SJSA1 (cell line): ENCODE results near the gene SAPCD1. TPM values are rescaled to one million over a fixed set of nuclear protein-coding genes. Genes with fewer than 3 reads are reported as not detected.

Experiments
- DNase-seq, 2 experiments: peaks; one replicate each; pipeline ENCODE4 v3.0.0-alpha.2; 2015 to 2020; ENCODE audit warnings: low spot score in 2 of 2, low read depth in 1 of 2
- H3K27ac ChIP-seq: fragments of 250-450 bp; sonication (Bioruptor Pico); 2 replicates; pipeline ENCODE4 v1.5.1; 2020; ENCODE audit warnings: mild to moderate bottlenecking, moderate library complexity
- H3K27me3 ChIP-seq: fragments of 250-450 bp; sonication (Bioruptor Pico); replicated peaks from 2 replicates; pipeline ENCODE4 v1.5.1; 2020; ENCODE audit warnings: mild to moderate bottlenecking, moderate library complexity
- H3K36me3 ChIP-seq: fragments of 250-450 bp; sonication (Bioruptor Pico); 2 replicates; pipeline ENCODE4 v1.5.1; 2020; ENCODE audit warnings: mild to moderate bottlenecking
- H3K4me1 ChIP-seq: fragments of 250-450 bp; sonication (Bioruptor Pico); replicated peaks from 2 replicates; pipeline ENCODE4 v1.6.1; 2021; ENCODE audit warnings: mild to moderate bottlenecking
- H3K4me3 ChIP-seq: fragments of 250-450 bp; sonication (Bioruptor Pico); 2 replicates; pipeline ENCODE4 v1.5.1; 2020; ENCODE audit warnings: mild to moderate bottlenecking
- H3K9me3 ChIP-seq: fragments of 250-450 bp; sonication (Bioruptor Pico); replicated peaks from 2 replicates; pipeline ENCODE4 v1.5.1; 2020; ENCODE audit warnings: mild to moderate bottlenecking
- total RNA-seq: library from RNA; depleted of rRNA; stranded (reverse); fragments of >200 nt; shearing (Covaris generic); gene quantifications from 2 replicates; pipeline ENCODE4 v1.2.3, GENCODE V29; 2014

The SAPCD1 gene
- total RNA-seq, 1 experiment from 2014 or later, result 1.4 TPM

DNA sequence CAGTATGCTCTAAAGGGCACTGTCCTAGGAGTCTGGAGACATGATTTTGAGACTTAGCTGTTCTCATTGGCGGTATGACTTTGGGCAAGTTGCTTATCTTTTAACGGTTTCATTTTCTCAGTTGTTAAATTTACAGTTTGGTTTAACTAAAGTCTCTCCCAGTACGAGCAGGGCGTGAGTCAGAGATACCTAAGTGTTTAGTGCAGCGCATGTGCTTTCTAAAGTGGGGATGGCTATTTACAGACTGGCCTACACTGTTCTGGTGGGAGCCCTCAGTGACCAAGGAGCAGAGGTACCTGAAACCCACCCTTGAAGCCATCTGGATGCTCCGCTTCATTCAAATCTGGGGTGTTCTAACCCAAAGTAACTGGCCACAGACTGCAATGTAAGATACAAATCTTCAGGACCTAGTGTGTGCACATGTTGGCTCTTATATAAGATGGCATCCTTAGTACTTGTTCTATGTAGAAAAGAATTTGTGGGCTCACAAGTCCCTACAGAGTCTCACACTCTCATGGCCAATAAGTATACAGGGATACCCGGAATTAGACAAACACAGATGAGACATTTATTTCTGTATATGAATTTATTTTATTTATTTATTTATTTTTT, 11.9 kb upstream of the SAPCD1 start:
- Histone ChIP-seq H3K36me3 (peaks cover 25% of the 10 kb centered on the region), H3K9me3 (no peaks in the 10 kb centered on the region), H3K4me3 (no peak overlapping the region), H3K27ac (peak overlapping the region; percentile 52), H3K27me3 (no peaks in the 10 kb centered on the region), H3K4me1 (peaks cover 63% of the 10 kb centered on the region)
- DNase-seq, result peak in 1 of 2 experiments; percentile 61

DNA sequence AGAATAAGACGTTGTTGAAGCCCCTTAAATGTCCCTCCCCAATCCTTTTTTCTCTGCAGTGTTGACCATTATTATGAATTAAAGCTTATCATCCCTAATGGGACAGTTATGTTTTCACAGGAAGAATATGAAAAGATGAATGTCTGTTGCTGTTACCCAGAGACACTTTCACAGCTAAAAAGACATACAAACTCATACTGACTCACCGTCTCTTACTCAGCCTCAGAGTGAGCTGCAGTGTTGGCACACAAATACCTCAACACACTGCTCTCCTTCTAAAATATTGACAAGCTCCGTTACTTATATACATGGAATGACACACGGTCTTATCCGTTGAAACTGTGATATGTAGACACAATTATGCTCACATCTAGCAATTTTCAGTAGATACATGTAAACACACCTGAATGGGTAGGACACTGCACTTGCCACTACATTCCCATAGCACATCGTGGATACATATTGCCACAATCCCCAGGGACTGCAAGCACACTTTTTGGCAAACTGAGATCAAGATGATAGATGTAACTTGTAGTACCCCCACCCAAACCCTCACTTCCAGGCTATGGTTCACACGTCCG, 9.6 kb upstream of the SAPCD1 start:
- DNase-seq, result peak in 1 of 2 experiments; percentile 54
- peak overlapping the region; percentile 55 for H3K27ac ChIP-seq
- H3K9me3 ChIP-seq, result no peaks in the 10 kb centered on the region
- H3K4me3 ChIP-seq, result no peak overlapping the region
- H3K36me3 ChIP-seq, result peaks cover 11% of the 10 kb centered on the region
- H3K4me1 ChIP-seq, result peaks cover 47% of the 10 kb centered on the region
- no peaks in the 10 kb centered on the region for H3K27me3 ChIP-seq

DNA sequence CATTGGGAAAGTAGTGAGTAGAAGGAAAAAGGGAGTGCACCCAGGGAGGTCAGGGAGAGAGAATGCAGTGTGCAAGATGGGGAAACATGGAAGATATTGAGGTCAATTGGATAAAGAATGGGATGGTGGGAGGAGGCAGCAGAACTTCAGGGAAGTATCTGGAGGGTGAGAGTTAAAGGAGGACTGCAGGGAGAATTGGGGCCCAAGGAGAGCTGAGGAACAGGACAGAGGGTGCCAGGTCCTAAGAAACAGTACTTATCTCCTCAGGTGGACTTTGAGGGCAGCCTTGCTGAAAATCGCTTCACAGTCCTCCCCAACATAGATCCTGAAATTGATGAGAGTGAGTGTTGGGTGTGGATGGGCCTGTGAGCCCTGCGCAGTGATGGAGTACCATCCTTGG, 4.2 kb upstream of the SAPCD1 start:
- Histone ChIP-seq H3K36me3 (peaks cover 6% of the 10 kb centered on the region), H3K27ac (no peak overlapping the region), H3K4me1 (peaks cover 5% of the 10 kb centered on the region), H3K27me3 (no peaks in the 10 kb centered on the region), H3K9me3 (no peaks in the 10 kb centered on the region), H3K4me3 (no peak overlapping the region)
- no peak for DNase-seq

DNA sequence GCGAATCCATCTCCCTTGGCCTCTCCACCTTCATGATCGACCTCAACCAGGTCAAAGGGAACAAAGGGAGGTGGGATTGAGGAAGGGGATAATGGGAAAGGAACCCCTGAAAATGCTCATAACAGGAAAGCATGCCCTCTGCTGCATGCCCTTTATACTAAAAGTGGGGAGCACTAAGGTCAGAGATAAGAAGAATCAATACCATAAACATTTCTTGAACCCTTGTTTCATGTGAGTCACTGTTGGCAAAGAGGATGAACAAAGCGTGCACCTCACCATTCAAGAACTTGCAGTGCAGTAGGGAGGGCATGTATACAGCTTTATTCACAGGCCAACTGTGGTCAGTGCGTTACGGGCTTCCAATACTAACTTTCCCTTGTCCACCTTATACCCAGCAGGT, 1.7 kb upstream of the SAPCD1 start:
- Histone ChIP-seq H3K27ac (no peak overlapping the region), H3K4me3 (no peak overlapping the region), H3K27me3 (no peaks in the 10 kb centered on the region), H3K36me3 (peaks cover 5% of the 10 kb centered on the region; the same call in 1 of the 2 replicates), H3K4me1 (peaks cover 10% of the 10 kb centered on the region), H3K9me3 (no peaks in the 10 kb centered on the region)
- DNase-seq, result no peak

DNA sequence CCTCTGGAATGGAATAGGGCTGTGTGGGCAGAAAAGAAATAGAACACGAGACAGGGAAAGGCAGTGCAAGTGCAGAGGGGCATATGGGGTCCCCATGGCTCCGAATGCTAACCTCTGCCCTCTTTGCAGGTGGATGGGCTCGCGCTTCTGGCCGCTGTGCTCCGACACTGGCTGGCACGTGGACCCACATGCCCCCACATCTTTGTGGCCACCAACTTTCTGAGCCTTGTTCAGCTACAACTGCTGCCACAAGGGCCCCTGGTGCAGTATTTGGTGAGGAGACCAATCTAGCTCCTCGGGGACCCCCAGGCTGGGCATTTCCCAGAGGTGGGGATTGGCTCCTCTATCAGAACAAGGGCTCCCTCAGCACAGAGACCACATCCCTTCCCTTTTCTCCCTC, 1.1 kb upstream of the SAPCD1 start:
- no peak overlapping the region for H3K27ac ChIP-seq
- no peak for DNase-seq

DNA sequence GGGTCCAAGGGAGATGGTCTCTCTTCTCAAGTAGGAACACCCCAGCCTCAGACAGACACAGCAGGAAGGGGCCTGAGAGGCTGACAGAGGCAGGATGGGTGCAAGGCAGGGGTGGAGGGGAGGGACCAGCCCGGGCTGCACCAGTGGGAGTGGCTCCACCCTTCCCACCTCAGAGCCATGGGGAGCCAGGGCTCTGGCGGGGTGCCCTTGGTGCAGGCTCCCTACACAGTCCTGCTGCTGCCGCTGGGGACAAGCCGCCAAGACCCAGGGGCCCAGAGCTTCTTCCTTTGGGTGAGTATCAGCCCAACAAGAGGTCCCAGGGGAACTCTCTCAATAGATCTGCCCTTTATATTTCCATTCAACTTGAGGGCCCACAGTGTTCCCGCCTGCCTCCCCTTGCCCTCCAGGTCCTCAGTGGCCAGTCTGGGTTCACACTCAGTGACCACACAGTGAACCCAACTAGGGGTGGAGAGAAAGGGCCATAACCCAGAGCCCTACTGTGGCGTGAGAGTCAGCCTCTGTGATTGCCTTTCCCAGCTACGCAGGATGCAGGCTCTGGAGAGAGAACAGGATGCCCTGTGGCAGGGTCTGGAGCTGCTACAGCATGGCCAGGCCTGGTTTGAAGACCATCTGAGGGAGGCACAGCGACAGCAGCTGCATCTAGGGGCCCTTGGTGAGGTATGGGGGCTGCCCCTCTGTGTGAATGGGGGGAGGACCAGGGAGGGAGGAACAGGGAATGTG, 592 bp downstream of the SAPCD1 start:
- Histone ChIP-seq H3K4me1 (peaks cover 10% of the 10 kb centered on the region), H3K27me3 (no peaks in the 10 kb centered on the region), H3K9me3 (no peaks in the 10 kb centered on the region), H3K27ac (no peak overlapping the region), H3K4me3 (no peak overlapping the region), H3K36me3 (peaks cover 5% of the 10 kb centered on the region; the same call in 1 of the 2 replicates)
- DNase-seq, result peak in 1 of 2 experiments; percentile 18

More for the DNA sequence above, 1.1 kb upstream of the SAPCD1 start:
- Histone ChIP-seq H3K4me1 (peaks cover 10% of the 10 kb centered on the region), H3K9me3 (no peaks in the 10 kb centered on the region), H3K36me3 (peaks cover 5% of the 10 kb centered on the region; the same call in 1 of the 2 replicates), H3K27me3 (no peaks in the 10 kb centered on the region), H3K4me3 (no peak overlapping the region)

DNA sequence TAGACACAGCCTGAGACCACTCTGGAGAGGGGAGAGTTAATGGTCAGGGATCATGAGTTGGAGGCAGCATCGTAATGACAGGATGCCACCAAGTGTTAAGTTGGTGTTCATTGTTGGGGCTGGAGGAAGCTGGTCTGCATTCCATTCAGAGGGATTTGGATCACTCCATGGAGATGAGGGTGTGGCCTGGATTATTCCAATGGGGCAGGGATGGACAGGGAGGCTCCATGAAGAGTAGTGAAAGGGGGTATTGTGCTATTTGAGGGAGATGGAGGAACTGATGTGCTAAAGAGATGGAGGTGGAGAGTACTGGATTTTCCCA, 1.1 kb downstream of the SAPCD1 start:
- Histone ChIP-seq H3K36me3 (peaks cover 5% of the 10 kb centered on the region; the same call in 1 of the 2 replicates), H3K4me3 (no peak overlapping the region), H3K4me1 (peaks cover 10% of the 10 kb centered on the region), H3K27ac (no peak overlapping the region), H3K9me3 (no peaks in the 10 kb centered on the region), H3K27me3 (no peaks in the 10 kb centered on the region)
- DNase-seq, result peak in 1 of 2 experiments; percentile 50

DNA sequence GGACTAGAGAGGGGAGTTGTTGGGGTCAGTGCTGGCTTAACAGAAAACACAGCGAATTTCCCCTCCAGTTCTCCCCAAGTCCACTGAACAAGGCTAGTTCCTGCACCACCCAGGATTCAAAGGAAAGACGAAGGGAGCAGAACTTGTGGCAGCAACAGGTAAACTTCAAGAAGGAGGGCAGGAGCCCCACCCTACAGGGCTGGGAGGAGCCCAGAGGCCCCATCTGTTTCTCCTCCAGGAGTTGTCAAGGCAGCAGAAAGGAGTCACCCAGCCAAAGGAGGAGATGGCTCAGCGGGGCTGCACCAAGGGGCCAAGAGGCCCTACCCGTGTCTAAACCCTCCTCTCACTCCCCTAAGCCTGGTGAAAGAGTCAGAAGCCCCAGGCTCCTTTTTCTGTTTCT, 1.7 kb downstream of the SAPCD1 start:
- H3K4me1 ChIP-seq, result peaks cover 10% of the 10 kb centered on the region
- no peak overlapping the region for H3K27ac ChIP-seq
- H3K27me3 ChIP-seq, result no peaks in the 10 kb centered on the region
- H3K4me3 ChIP-seq, result no peak overlapping the region
- no peak for DNase-seq
- peaks cover 5% of the 10 kb centered on the region; the same call in 1 of the 2 replicates for H3K36me3 ChIP-seq
- H3K9me3 ChIP-seq, result no peaks in the 10 kb centered on the region

DNA sequence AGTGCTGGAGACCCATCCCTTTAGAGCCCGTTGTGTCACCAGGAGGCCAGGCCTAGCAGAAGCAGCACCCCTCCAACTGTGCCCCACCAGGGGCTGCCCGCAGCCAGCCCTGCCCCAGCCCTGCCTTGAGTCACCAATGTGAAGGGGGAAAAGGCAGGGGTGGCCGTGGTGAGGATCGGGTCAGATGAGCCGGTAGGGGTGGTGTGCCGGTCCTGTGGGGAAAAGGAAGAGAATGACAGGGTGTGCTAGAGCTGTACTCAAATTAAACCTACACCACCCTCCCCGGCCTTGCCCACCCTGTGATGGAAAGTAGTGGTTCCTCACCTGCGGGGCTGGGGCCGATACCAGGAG, 3.1 kb downstream of the SAPCD1 start:
- Histone ChIP-seq H3K27ac (no peak overlapping the region), H3K4me3 (no peak overlapping the region), H3K36me3 (0 out of 2 replicates have a peak, but pooled peaks cover under 1% of the 10 kb centered on the region), H3K4me1 (peaks cover 10% of the 10 kb centered on the region), H3K27me3 (no peaks in the 10 kb centered on the region), H3K9me3 (no peaks in the 10 kb centered on the region)
- DNase-seq, result no peak

DNA sequence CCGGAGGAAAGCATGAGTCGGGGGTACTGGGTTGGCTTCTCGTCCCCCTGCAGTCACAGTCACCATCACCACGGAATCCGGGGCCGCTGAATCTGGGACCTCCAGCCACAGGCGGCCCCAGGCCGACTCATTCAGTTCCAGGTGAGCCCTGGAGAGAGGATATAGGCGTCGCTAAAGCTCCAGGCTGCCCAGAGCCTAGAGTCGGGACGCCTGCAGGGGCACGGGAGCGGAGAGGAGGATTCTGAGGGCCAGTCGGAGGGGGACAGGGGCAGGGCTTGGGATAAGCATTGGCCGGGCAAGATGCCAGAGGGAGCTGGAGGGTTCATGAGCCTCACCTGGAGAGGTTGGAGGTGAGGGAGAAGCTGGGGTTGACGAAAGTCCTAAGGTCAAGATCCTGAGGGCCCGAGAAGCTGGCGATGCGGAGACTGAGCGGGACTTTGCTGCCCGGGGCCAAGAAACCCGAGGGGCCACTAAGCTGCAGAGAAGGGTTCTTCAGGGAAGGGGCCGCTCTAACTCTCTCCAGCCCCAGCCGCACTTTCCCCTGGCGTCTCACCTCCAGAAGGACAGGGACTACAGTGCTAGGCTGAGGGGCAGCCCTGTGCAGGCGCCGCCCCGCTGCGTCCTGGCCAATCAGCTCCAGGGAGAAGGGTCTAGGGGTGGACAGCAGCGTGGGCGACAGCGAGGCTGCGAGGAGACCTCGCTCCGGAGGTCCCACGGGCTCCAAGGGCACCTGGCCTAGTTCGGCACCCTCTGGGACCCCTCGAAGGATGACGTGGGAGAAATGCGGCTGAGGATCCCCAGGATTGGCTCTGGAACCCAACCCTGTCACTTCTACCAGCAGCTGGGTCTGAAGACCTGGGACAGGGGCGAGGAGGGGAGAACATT, 3.7 kb downstream of the SAPCD1 start:
- no peak for DNase-seq
- H3K36me3 ChIP-seq, result no peaks in the 10 kb centered on the region
- H3K4me3 ChIP-seq, result no peak overlapping the region
- peaks cover 10% of the 10 kb centered on the region for H3K4me1 ChIP-seq
- H3K27ac ChIP-seq, result no peak overlapping the region
- H3K27me3 ChIP-seq, result no peaks in the 10 kb centered on the region
- no peaks in the 10 kb centered on the region for H3K9me3 ChIP-seq

DNA sequence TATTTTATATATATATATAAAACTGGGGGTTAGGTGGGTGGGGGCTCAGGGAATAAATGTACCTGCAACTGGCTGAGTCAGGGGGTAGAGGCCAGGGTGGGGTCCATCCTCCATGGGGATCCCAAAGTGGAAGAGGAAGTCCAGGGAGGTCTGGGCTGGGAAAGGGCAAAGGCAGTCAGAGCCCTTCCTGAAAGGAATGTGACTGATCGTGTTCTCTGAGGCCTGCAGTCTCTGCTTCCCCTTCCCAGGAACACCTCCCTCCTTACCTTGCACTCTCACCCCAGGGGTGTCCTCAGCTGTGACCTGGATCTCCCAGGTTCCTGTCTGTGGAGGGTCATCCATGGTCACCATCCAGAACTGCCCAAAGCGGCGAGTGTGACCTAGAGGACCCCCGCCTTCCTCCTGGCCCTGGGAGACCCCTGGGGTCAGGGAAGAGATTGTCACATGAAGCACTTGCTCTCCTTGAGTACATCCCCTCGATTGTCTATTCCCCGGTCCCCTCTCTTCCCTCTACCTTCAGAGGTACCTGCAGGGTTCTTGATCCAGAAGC, 4.7 kb downstream of the SAPCD1 start:
- H3K4me1 ChIP-seq, result peaks cover 10% of the 10 kb centered on the region
- DNase-seq, result no peak
- no peak overlapping the region for H3K4me3 ChIP-seq
- no peaks in the 10 kb centered on the region for H3K9me3 ChIP-seq
- H3K27ac ChIP-seq, result no peak overlapping the region
- no peaks in the 10 kb centered on the region for H3K27me3 ChIP-seq
- no peaks in the 10 kb centered on the region for H3K36me3 ChIP-seq

DNA sequence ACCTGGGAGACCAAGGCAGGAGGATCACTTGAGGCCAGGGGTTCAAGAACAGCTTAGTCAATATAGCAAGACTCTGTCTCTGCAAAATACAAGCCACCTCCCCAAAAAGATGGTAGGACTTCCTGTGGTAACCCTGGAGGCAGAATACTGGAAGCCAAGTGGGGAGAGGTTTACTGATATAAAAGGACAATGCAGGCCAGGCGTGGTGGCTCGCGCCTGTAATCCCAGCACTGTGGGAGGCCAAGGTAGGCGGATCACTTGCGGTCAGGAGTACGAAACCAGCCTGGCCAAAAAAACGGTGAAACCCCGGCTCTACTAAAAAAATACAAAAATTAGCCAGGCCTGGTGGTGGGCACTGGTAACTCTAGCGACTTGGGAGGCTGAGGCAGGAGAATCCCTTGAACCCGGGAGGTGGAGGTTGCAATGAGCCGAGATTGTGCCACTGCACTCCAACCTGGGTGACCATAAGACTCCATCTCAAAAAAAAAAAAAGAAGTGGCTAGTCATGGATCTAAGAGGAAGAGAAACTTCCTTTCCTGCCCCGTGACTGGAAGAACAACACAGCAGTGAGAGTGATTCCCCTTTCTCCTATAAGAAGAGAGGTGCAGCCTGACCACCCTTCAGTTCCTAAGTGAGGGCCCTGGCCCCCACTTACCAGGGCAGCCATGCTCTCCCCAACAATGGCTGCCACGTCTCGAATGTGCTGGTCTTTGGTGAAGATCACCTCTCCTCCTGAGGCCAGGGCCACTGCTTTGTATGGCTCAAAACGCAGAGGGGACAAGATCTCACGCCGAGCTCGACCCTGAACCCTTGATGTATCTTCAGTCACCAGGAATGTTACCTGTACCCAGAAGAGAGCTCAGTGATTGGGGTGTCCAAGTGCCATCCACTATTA, 6.2 kb downstream of the SAPCD1 start:
- Histone ChIP-seq H3K4me3 (no peak overlapping the region), H3K27me3 (no peaks in the 10 kb centered on the region), H3K27ac (no peak overlapping the region), H3K36me3 (no peaks in the 10 kb centered on the region), H3K4me1 (peaks cover 3% of the 10 kb centered on the region), H3K9me3 (no peaks in the 10 kb centered on the region)
- no peak for DNase-seq
